Measurements from ENCODE around the gene COL6A2. TPM values are rescaled to one million over a fixed set of nuclear protein-coding genes. Genes with fewer than 3 reads are reported as not detected.

The COL6A2 gene
- total and polyA plus RNA-seq, 2 experiments from 2014 or later: 650 to 1,939 TPM

GRCh38 chr21:46141767-46142581 lies 44.1 kb downstream of the COL6A2 start:
- Histone ChIP-seq H3K27ac (no peak overlapping the region), H3K36me3 (ENCODE audit: low read depth) (no peaks in the 10 kb centered on the region), H3K27me3 (replicated peaks; ENCODE audit: insufficient read depth) (no peaks in the 10 kb centered on the region), H3F3A (ENCODE audit: insufficient read depth) (no peaks in the 10 kb centered on the region), H3K4me3 (no peak overlapping the region), H3K4me1 (ENCODE audit: insufficient read depth) (0 out of 2 replicates have a peak, but pooled peaks cover 4% of the 10 kb centered on the region), H3K9me2 (ENCODE audit: insufficient read depth) (no peaks in the 10 kb centered on the region), H2AFZ (no peak overlapping the region), H3K79me2 (ENCODE audit: insufficient read depth) (no peaks in the 10 kb centered on the region), H3K9me3 (ENCODE audit: low read depth) (no peaks in the 10 kb centered on the region), H3K4me2 (ENCODE audit: unreplicated experiment) (no peak overlapping the region), H3K9ac (no peak overlapping the region), H4K20me1 (ENCODE audit: insufficient read depth) (no peaks in the 10 kb centered on the region)
- in situ Hi-C loops (cut with MboI): no loop called here
- WGBS, 2 experiments (ENCODE audit: low coverage in 1 of 2, low lambda C conversion rate in 2 of 2, missing lambda C conversion rate in 2 of 2): 92% methylated on average over 28 to 45 of the region's 45 CpGs
- TF ChIP-seq EZH2 (IDR thresholded peaks at IDR 0.05; ENCODE audit: insufficient read depth, poor library complexity, severe bottlenecking): no peak
- TF ChIP-seq EZH2phosphoT487 (IDR thresholded peaks at IDR 0.05; ENCODE audit: insufficient read depth, low read depth): no peak
- no peak for DNase-seq

GRCh38 chr21:46142582-46143473 lies 44.9 kb downstream of the COL6A2 start:
- no peaks in the 10 kb centered on the region for H4K20me1 ChIP-seq (ENCODE audit: insufficient read depth)
- no peak for DNase-seq
- H3F3A ChIP-seq (ENCODE audit: insufficient read depth): no peaks in the 10 kb centered on the region
- no peaks in the 10 kb centered on the region for H3K9me2 ChIP-seq (ENCODE audit: insufficient read depth)
- H3K9me3 ChIP-seq (ENCODE audit: low read depth): no peaks in the 10 kb centered on the region
- in situ Hi-C loops (cut with MboI): no loop called here
- H3K9ac ChIP-seq: no peak overlapping the region
- TF ChIP-seq EZH2 (IDR thresholded peaks at IDR 0.05; ENCODE audit: insufficient read depth, poor library complexity, severe bottlenecking) (no peak), EZH2phosphoT487 (IDR thresholded peaks at IDR 0.05; ENCODE audit: insufficient read depth, low read depth) (no peak)
- H3K4me1 ChIP-seq (ENCODE audit: insufficient read depth): 0 out of 2 replicates have a peak, but pooled peaks cover 4% of the 10 kb centered on the region
- no peak overlapping the region for H3K27ac ChIP-seq
- WGBS, 2 experiments (ENCODE audit: low coverage in 1 of 2, low lambda C conversion rate in 2 of 2, missing lambda C conversion rate in 2 of 2): 84 to 88% methylated on average over 19 to 21 of the region's 21 CpGs
- no peaks in the 10 kb centered on the region for H3K79me2 ChIP-seq (ENCODE audit: insufficient read depth)
- H3K36me3 ChIP-seq (ENCODE audit: low read depth): no peaks in the 10 kb centered on the region
- no peak overlapping the region for H3K4me2 ChIP-seq (ENCODE audit: unreplicated experiment)
- no peak overlapping the region for H2AFZ ChIP-seq
- no peak overlapping the region for H3K4me3 ChIP-seq
- no peaks in the 10 kb centered on the region for H3K27me3 ChIP-seq (replicated peaks; ENCODE audit: insufficient read depth)

- H3K9me3 ChIP-seq (ENCODE audit: low read depth): no peaks in the 10 kb centered on the region
- 0 out of 2 replicates have a peak, but pooled peaks cover 4% of the 10 kb centered on the region for H3K4me1 ChIP-seq (ENCODE audit: insufficient read depth)
- 15 to 31% methylated on average over 4 of the region's 4 CpGs for WGBS, 2 experiments (ENCODE audit: low coverage in 1 of 2, low lambda C conversion rate in 2 of 2, missing lambda C conversion rate in 2 of 2)
- no peaks in the 10 kb centered on the region for H3K27me3 ChIP-seq (replicated peaks; ENCODE audit: insufficient read depth)
- H3F3A ChIP-seq (ENCODE audit: insufficient read depth): peaks cover 6% of the 10 kb centered on the region; the same call in 1 of the 2 replicates
- in situ Hi-C loops (cut with MboI): no loop called here
- H3K27ac ChIP-seq: no peak overlapping the region
- H3K4me3 ChIP-seq: no peak overlapping the region
- H3K79me2 ChIP-seq (ENCODE audit: insufficient read depth): no peaks in the 10 kb centered on the region
- no peaks in the 10 kb centered on the region for H3K36me3 ChIP-seq (ENCODE audit: low read depth)
- no peak overlapping the region for H3K4me2 ChIP-seq (ENCODE audit: unreplicated experiment)
- DNase-seq: no peak
- no peaks in the 10 kb centered on the region for H4K20me1 ChIP-seq (ENCODE audit: insufficient read depth)
- no peak for TF ChIP-seq EZH2 (IDR thresholded peaks at IDR 0.05; ENCODE audit: insufficient read depth, poor library complexity, severe bottlenecking)
- no peak for TF ChIP-seq EZH2phosphoT487 (IDR thresholded peaks at IDR 0.05; ENCODE audit: insufficient read depth, low read depth)
- no peak overlapping the region for H3K9ac ChIP-seq
- H3K9me2 ChIP-seq (ENCODE audit: insufficient read depth): no peaks in the 10 kb centered on the region
- H2AFZ ChIP-seq: no peak overlapping the region
These were observed 46.7 kb downstream of the COL6A2 start for GRCh38 chr21:46144464-46145070.

All from GM23248 (cell line).